ENCODE measurements around the gene WDR7.
A peak's percentile ranks its signal among the peaks of the same experiment; 100 is the strongest.

WDR7 gene

DNA sequence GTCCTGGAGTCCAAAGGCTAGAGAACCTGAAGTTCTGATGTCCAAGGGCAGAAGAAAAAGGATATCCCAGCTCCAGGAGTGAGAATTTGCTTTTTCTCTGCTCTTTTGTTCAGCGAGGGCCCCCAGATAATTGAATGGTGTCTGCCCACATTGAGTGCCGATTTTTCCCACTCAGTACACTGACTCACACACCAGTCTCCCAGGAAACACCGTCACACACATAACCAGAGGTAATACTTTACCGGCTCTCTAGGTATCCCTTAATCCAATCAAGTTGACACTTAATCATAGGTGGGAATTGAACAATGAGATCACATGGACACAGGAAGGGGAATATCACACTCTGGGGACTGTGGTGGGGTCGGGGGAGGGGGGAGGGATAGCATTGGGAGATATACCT is 161.5 kb downstream of the WDR7 start:
- no peak for DNase-seq

DNA sequence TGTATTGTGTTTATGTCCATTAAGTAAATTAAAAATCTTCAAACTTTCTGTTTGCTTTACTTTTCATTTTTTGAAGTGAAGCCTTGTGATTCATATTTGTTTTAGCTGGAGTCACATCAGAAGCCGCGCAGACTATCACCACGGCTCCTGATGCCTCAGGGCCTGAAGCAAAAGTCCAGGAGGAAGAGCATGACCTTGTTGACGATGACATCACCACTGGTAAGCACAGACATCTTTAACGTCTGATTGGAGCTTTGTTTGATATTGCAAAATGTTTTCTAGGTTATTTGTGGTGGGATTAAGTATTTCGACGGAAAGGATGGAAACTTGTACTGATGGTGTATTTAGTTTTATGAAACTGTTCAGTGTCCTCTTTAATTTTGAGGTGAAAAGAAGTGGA is 164.8 kb downstream of the WDR7 start:
- DNase-seq = no peak

DNA sequence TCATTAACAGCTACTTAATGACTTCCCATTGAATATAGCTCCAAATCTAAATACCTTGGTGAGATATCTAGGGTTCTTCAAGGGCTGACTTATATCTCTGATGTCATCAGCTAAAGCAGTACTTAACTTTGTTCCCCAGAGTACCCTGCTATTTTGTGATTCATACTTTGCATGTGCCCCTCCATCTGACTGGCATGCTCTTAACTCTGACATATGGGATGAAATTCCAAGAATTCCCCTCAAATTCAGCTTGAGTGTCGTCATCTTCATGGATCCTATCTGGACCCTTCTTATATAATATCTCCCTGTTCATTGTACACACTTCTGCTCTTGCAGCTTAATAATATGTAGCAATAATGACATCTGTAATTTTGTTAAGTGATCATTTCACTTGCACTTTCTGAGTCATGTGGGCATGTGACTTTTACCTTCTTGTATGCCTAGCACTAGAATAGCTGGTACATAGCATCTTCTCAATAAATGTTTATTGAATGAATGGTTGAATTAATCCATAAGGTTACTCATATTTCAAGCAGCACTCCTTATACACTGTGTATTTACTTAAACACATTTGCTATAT is 172.9 kb downstream of the WDR7 start:
- DNase-seq = no peak

DNA sequence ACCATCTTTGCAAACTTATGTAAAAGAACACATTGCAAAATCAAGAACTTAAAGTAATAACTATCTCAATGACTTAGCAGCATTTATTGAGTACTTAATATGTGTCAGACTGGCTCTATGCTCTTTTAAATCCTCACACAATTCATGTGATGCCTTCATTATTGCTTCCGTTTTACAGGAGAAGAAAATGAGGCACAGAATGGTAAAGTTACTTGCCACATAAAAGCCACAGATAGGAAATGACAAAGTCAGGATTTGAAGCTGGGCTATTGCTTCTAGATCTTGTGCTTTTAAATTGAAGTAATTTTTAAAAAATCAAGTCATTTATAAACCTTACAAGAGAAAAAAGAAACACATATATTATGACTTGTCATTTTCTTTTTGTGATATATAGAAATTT is 174.2 kb downstream of the WDR7 start:
- DNase-seq = no peak

DNA sequence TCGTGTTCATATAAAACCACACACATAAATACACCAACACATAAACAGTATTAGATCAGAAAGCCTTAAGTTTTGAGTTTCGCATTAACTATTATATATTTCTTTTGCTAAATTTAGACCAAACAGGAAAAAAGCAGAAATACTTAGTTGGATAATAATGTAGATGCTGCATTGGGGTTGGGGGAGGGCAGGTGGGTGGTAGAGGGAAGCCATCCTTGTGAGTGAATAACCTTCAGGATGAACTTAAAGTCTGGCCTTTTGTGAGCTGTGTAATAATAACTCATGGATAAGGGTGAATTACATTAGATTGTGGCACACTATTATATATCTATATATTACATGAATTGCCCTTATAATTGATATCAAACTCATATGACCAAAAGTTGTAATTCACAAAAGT is 174.7 kb downstream of the WDR7 start:
- DNase-seq = no peak

DNA sequence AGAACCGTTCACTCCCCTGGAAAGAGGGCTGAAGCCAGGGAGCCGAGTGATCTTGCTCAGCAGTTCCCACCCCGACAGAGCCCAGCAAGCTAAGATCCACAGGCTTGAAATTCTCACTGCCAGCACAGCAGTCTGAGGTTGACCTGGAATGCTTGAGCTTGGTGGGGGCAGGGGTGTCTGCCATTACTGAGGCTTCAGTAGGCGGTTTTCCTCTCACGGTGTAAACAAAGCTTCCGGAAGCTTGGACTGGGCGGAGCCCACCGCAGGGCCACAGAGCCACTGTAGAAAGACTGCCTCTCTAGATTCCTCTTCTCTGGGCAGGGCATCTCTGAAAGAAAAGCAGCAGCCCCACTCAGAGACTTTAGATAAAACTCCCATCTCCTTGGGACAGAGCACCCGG is 180.8 kb downstream of the WDR7 start:
- no peak for DNase-seq

DNA sequence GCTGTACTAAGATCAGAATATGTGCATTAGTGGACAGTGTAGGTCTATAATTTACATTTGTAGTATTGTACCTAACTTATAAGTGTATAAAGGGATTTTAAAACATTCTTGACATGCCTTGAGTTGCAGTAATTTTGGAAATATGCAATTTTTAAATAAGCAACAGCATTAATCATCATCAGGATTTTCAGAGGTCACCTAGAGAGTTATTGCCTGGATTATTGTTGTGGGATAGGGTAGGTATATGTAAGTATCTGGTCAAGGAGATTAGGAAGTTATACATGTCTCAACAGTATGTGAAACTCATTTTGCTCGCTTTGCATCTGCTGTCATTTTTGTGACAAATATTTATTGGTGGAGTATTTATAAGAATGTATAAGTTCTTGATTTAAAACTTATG is 184.2 kb downstream of the WDR7 start:
- no peak for DNase-seq

DNA sequence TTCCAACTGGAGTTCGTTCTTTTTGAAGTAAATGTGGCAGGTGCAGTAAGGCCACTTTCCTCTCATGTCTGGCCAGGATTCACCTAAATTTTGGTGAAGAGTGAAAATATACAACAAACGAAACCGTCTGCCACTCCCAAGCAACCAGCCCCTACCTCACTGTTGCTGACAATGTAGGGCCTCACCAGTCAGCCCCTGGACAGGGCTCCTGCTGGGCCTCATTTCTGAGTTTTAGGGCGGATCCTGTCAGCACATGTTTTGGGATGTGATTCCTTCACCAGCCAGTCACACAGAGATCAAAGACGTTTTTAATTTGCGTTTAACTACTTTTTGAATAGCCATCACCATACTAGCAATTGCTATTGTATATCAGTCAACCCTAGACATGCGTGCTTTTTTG is 185.0 kb downstream of the WDR7 start:
- no peak for DNase-seq

DNA sequence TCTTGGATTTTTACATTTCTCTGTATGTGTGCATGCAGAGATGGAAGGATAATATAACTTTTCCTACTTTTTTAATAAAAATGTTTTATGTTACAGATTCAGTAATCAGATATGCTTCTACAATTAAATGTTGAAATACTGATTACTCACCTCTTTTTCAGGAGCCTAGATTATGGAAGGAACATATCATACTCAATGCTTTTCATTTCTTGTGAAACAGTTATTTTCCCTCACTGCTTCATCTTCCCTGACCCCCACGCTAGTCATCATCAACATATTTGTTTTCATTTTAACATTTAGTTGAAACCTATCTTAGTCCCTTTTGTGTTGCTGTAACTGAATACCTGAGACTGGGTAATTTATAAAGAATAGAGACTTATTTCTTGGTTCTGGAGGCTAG is 190.7 kb downstream of the WDR7 start:
- no peak for DNase-seq

DNA sequence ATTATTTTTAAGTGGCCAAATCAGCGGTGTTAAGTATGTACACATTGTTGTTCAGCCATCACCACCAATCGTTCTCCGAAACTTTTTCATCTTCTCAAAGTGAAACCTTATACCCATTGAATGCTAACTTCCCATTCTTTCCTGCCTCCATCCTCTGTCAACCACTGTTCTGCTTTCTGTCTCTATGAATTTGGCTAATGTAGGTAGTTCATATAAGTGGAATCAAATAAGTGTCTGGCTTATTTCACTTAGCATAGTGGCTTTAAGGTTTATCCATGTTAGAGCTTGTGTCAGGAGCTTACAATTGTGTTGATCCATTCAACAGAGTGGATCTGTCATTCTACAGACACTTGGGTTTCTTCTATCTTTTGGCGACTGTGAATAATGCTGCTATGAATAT is 192.1 kb downstream of the WDR7 start:
- no peak for DNase-seq

DNA sequence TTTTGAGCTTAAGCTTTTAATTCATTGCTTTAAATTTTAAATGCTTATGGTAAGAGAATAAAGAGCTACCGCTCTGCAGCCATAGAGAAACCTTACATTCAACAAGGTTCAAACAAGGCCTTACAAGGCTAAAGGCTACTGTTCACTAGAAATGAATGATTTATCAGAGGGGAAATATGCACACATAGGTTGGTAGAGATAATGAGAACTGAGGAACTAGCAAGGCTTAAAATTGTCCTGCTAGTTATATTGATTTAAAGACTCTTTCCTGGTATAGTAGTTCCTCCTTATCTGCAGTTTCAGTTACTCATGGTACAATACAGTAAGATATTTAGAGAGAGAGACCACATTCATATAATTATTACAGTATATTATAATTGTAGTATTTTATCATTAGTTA is 193.4 kb downstream of the WDR7 start:
- no peak for DNase-seq

DNA sequence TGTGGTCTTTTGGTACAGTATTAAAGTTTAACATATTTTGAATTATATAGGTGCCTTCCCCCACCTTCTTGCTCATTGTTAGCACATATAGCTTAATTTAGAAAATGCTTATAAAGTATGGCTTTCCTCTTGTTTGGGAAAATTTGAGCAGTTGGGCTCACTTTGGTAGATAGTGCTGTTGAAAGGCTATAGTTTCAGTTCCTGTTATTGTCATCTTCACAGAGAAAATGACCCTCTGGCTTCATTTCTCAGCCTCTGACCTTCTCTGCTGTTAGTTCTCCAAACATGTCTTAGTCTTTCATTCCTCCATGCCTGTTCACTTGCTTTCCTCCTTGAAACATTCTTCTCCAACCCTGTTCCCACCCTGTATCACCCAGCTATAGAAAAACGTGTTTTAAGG is 200.6 kb downstream of the WDR7 start:
- no peak for DNase-seq

DNA sequence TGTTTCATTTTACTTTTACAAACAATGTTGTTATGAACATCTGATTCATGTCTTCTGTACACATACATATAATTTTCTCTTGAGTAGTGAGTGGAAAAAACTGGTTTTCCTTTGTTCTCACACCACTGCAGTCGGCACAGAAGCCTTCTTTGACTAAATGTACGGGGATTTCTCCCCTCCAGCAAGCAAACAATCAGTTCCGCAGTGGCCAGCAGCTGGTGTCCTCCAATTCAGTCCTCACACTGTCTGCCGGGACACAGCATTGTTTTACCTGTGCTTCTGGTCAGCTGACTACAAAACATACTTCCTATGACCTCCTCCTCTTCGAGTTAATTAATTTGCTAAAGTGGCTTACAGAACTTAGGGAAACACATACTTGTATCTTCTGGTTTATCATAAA is 202.8 kb downstream of the WDR7 start:
- DNase-seq = no peak

DNA sequence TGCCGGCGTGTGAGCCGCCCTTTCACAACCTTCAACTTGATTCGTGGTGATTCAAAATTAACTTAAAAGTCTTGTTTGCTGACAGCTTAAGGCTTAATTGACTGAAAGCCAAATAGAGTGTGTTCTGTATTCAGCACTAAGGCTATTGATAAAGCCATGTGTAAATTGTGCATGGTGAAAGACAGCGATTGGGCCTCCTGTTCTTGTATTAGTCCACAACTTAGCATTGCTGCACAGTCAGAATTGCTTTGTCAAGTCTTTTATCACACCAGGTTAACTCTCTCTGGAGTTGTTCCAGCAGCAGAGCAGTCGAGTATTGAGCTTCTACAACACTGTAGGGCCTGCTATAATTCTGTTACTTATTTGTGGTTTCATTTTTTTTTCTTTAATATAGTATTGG is 210.1 kb downstream of the WDR7 start:
- DNase-seq = no peak

DNA sequence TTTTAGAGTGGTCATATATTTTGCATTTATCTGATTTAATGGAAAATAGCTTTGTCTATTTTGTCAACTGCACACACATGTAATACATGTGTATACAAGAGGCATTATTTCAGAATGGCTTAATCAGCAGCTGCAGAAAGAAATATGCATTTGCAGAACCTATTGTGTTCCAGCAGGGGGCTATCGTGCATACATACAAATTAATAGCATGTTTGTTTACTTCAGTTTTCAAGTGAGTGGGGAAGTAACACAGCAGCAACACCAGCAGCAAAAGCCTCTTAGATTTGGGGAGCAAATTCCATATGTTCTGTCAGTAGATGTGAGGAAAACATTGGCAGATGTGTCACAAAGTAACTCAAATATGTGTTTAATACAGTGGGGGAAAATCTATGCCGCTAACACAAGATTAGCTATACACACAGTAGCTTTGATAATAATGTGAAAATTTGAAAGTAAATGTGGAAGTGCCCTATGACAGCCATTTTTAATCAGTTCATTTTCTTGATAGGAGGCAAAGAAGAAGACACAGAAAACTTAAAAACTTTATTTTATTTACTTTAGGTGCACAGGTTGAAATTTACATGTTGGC is 218.1 kb downstream of the WDR7 start:
- DNase-seq = peak; percentile 3

DNA sequence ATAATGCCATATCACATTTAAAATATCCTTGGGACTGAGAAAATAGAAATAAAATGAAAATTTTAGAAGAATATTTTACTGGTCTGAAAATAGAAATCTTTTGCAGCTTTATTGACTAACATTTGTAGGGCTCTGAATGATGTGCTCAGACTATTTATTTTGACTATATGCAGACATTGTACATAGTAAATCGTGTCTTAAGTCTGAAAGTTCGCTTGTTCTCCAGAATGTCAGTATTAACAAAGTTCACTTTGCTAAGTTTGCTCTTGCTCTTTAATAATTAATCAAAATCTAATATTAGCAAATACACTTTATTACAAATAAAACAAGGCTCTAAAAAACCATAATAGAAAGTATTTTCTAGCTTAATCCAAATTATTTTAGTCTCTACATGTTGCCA is 219.8 kb downstream of the WDR7 start:
- DNase-seq = no peak

DNA sequence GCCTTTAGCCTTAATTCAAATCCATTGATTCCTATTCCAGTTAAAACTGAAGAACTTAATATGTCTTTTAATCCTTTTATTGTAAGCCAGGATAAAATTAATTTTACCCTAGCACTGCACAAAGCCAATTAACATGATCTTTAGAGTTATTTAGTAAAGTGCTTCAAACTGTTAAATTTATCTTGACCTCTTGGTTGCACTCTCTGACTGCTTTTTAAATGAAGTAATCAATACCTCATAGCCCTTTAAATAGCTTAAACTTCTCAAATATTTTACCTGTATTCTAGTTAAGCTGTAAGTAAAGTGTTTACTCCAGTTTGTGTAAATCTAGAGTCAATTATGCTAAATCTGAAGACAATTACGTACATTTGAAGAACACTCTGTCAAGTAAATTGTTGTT is 221.0 kb downstream of the WDR7 start:
- DNase-seq = no peak

DNA sequence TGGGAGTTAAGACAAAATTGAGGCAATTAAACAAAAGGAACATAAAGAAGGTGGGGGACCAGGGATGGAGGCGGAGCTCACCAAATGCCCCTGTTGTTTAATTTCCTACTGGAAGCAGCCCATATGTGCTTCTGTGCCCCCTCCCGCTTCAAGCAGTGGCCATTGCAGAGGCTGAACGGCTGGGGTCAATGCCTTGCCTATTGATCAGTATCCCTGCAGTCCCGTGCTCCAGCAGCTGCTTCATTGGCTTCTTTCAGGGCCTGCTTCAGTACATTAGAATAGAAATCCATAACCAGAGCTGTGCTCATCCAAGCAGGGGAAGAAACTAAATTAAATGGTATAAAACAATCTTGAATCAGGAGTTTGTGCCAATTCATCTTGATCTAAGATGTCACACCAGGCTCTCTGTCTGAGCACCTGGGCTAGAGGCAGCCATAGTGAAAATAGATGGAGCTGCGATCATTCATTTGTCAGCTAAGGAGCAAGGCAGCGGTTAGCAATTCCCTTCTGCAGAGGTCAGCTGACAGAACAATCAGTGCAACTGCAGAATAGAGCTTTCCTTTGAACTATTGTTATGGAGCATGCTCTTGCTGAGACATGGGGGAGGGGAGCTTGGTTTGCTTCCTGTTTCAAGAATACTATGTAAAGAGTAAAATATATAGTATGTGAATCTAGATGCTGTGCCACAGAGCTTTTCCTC is 222.4 kb downstream of the WDR7 start:
- peak; percentile 46 for DNase-seq

DNA sequence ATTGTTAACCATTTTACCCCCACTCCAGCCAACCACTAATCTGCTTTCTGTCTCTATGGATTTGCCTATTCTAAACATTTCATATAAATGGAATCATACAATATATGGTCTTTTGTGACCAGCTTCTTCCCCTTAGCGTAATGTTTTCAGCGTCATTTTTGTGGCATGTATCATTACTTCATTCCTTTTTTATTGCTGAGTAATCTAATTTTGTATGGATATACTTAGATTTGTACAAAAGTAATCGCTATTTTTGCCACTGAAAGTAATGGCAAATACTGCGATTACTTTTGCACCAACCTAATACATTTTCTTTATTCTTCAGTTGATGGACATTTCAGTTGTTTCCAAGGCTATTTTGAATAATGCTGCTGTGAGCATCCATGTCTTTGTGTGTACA is 227.6 kb downstream of the WDR7 start:
- no peak for DNase-seq

DNA sequence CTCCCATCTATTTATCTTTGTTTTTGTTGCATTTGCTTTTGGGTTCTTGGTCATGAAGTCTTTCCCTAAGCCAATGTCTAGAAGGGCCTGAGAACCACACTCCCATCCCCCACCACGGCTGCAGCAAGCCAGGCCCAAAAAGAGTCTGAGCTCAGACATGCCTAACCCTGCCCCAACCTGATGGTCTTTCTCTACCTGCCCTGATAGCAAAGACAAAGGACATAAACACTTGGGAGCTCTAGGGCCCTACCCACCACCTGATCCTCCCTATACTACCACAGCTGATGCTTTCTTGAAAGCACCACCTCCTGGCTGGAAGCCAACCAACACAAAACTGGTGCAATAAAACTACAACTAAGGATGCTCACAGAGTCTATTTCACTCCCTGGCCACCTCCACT is 233.4 kb downstream of the WDR7 start:
- no peak for DNase-seq

DNA sequence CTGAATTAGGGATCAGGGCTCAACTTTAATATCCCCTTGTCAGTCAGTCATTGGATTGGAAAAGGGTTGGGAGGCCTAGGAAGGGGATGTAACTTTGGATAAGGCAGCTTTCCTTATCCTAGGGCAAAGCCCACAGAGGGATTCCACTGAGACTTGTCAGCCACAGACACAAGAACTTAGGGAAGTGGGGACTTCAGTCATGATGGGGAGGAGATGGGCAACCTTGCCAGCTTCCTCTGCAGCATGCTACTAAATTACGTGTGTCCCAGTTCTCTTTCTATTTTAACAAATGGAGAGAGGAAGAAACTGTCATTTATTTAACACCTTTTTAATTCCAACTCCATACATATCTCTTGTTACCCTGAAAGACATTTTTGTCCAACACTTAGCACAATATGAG is 237.8 kb downstream of the WDR7 start:
- no peak for DNase-seq

DNA sequence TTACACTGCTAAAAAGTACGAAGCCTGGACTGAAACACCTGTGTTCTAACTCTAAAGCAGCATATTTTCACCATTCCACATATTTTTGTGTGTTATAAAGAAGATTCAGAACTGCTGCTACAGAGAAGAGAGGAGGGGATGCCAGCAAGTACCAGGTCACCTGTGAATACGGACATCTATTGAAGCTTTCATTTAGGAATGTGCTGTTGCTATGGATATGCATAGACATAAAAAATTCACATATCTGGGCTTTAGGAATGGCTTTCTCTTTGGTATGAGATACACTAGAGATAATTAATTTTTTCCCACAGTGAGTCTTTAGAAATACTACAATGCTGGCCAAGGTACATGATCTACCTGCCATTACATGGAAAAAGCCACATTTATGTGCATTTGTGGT is 238.5 kb downstream of the WDR7 start:
- no peak for DNase-seq

DNA sequence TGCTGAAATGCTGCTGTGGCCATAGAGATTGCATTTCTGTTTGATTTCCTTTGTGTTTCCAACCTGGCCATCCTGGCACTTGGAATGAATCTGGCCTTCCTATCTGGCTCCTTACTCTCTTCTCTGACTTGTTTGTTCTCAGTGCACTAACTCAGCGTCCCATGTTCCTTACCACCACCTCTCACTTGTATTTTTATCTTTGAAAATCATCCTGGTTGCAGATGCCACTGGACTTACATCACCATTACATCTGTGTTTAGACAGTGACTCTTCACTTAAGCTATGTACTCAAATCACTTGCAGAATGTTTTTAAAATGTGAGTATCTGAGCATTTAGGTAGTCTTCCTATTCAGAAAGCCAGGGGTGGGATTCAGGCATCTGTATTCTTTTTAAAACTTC is 239.5 kb downstream of the WDR7 start:
- no peak for DNase-seq

DNA sequence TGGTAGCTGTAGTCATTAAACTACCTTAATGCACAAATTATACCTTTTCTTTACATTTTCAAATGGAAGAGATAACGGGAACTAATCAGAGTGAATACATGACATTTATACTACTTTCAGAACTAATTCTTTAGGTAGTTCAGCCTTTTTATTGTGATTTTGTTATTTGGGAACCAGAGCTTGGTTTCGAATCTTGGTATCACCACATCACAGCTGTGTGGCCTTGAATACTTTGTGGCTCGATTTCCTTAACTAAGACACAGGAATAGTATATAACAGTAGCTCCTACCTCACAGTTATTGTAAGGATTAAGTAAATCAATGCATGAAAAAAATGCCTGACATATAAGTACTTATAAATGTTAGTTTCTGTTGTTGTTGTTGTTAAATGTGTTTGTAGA is 240.0 kb downstream of the WDR7 start:
- DNase-seq = no peak

DNA sequence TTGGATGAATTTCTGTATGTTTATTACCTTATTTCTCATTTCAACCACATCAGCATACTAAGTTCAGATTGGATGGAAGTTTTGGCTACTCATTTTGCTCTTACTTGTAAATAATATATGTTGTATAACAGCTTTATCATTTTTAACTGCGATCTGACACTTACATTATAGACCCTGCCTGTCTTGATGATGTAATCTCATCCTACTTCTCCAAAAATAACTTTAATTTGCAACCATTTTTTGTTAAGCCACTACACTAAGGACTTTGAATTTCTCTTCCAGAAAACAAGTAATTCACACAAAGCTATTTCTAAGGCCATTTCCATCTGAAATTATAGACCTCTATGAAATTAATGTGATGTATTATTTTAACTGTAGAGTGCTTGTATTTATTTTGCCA is 240.7 kb downstream of the WDR7 start:
- DNase-seq = no peak
